Calu3 (cell line): ENCODE measurements around the gene EGFR. TPM values are rescaled to one million over a fixed set of nuclear protein-coding genes. Genes with fewer than 3 reads are reported as not detected.

ENCODE experiments used
- BruUV-seq: library from RNA; stranded (reverse); fragments of 400-500 nt; replicated peaks from 2 replicates; lab custom pipeline; 2021; lab: Mats Ljungman, UMichigan
- CTCF ChIA-PET: fragments of 300-600 bp; sonication (Branson Sonifier 250); formaldehyde crosslinking; loops from one replicate; lab custom pipeline; 2022; ENCODE audit warnings: antibody characterized with exemption; lab: Charles Lee
- DNase-seq: peaks from one replicate; pipeline ENCODE4 v3.0.0; 2022
- H3K27ac Mint-ChIP-seq: one replicate; pipeline ENCODE4 v1.8.0; 2022; ENCODE audit warnings: mixed read lengths; ENCODE audit not compliant: unreplicated experiment
- H3K27me3 Mint-ChIP-seq: one replicate; pipeline ENCODE4 v1.8.0; 2022; ENCODE audit warnings: mixed read lengths; ENCODE audit not compliant: unreplicated experiment
- H3K36me3 Mint-ChIP-seq: one replicate; pipeline ENCODE4 v1.8.0; 2022; ENCODE audit warnings: mild to moderate bottlenecking, moderate library complexity, mixed read lengths; ENCODE audit not compliant: insufficient read depth, unreplicated experiment
- H3K4me1 Mint-ChIP-seq: one replicate; pipeline ENCODE4 v1.8.0; 2022; ENCODE audit warnings: mild to moderate bottlenecking, low read depth, mixed read lengths; ENCODE audit not compliant: unreplicated experiment
- H3K4me3 Mint-ChIP-seq: one replicate; pipeline ENCODE4 v1.8.0; 2022; ENCODE audit warnings: mild to moderate bottlenecking, low read depth, moderate library complexity, mixed read lengths; ENCODE audit not compliant: unreplicated experiment
- H3K9me3 Mint-ChIP-seq: one replicate; pipeline ENCODE4 v1.8.0; 2022; ENCODE audit warnings: low read depth, mixed read lengths; ENCODE audit not compliant: unreplicated experiment
- intact Hi-C: fragments of 100-400 bp; cut with micrococcal nuclease; formaldehyde crosslinking; loops from one replicate; pipeline ENCODE4 v1.10.0; 2022; ENCODE audit not compliant: unreplicated experiment
- total RNA-seq: library from RNA; stranded (reverse); gene quantifications from 2 replicates; pipeline ENCODE4 v1.2.3, GENCODE V29; 2022
- TF ChIP-seq, protein P1 (sequence below): fragments of 200-600 bp; IDR thresholded peaks from one replicate; pipeline ENCODE4 v1.8.0; 2022; ENCODE audit warnings: antibody characterized with exemption; ENCODE audit not compliant: unreplicated experiment

The EGFR gene
- total RNA-seq, 1 experiment from 2014 or later, result 87.4 TPM

DNA sequence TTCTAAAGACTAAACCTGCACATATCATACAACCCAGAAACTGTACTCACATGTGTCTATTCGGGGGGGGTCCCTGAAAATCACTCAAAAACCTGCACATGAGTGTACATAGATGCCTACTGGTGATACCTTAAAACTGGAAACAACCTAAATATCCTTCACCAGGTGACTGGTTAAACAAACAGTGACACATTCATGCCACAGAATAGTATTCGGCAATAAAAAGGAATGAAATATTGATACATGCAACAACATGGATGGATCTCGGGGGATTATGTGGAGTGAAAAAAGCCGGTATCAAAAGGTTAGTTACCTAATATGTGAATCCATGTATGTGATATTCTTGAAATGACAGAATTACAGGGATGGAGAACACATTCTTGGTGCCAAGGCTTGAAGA is 32.1 kb upstream of the EGFR start:
- Mint-ChIP-seq H3K9me3 (peaks cover 2% of the 10 kb centered on the region), H3K27me3 (no peaks in the 10 kb centered on the region), H3K4me1 (peaks cover 25% of the 10 kb centered on the region), H3K36me3 (no peaks in the 10 kb centered on the region), H3K27ac (no peak overlapping the region), H3K4me3 (no peak overlapping the region)
- intact Hi-C loops, result loop anchor here (5.0 kb wide), 1 partner anchor 109 kb away; no protein-coding TSS in a partner anchor
- CTCF ChIA-PET, result no interaction called here
- no peak for DNase-seq
- BruUV-seq, result no TSS peak
- TF ChIP-seq, protein P1, sequence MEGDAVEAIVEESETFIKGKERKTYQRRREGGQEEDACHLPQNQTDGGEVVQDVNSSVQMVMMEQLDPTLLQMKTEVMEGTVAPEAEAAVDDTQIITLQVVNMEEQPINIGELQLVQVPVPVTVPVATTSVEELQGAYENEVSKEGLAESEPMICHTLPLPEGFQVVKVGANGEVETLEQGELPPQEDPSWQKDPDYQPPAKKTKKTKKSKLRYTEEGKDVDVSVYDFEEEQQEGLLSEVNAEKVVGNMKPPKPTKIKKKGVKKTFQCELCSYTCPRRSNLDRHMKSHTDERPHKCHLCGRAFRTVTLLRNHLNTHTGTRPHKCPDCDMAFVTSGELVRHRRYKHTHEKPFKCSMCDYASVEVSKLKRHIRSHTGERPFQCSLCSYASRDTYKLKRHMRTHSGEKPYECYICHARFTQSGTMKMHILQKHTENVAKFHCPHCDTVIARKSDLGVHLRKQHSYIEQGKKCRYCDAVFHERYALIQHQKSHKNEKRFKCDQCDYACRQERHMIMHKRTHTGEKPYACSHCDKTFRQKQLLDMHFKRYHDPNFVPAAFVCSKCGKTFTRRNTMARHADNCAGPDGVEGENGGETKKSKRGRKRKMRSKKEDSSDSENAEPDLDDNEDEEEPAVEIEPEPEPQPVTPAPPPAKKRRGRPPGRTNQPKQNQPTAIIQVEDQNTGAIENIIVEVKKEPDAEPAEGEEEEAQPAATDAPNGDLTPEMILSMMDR, result no peak

DNA sequence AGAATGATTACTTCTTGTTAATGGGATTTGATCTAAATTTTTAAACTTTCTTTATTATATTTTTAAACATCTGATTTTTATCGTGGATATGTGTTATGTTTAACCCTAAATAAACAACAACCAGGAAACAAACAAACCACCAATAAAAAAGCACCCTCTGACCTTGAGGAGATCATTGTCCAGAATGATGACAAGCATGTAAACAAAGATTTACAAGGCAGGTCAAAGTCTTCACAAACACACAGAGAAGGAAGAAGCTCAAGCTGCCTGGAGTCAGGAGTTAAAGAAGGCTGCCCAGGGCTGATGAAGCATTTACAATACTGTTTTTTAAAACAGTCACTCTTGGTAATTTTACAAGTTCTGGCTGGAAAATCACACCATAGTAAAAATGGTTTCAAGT is 31.0 kb upstream of the EGFR start:
- no peaks in the 10 kb centered on the region for H3K27me3 Mint-ChIP-seq
- CTCF ChIA-PET, result no interaction called here
- BruUV-seq, result no TSS peak
- TF ChIP-seq, protein P1, result no peak
- peaks cover 2% of the 10 kb centered on the region for H3K9me3 Mint-ChIP-seq
- intact Hi-C loops, result loop anchor here (5.0 kb wide), 1 partner anchor 110 kb away; no protein-coding TSS in a partner anchor
- H3K4me3 Mint-ChIP-seq, result no peak overlapping the region
- H3K27ac Mint-ChIP-seq, result no peak overlapping the region
- peaks cover 25% of the 10 kb centered on the region for H3K4me1 Mint-ChIP-seq
- no peaks in the 10 kb centered on the region for H3K36me3 Mint-ChIP-seq
- DNase-seq, result no peak

DNA sequence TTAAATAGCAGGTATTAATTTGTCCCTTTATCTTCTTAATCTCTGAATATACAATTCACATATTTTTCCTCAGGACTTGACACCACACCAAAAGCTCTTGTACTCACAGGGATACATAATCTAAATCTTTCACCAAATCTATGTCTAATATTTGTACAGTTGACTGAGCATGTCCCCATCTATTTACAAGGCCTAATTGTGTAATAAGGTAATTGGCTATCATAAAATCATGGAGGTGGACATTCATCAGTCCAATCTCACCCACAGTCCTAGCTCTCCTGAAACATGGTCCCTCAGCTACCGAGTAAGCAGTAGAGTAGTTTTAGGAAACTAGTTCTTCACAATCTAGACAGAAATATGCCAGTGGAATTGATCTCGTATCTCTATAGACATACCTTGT is 30.3 kb upstream of the EGFR start:
- intact Hi-C loops, result loop anchor here (5.0 kb wide), 1 partner anchor 111 kb away; no protein-coding TSS in a partner anchor
- CTCF ChIA-PET, result interaction anchor here (0.6 kb wide), 1 partner anchor 176 kb away, joined by 3 read pairs; no protein-coding TSS in a partner anchor
- BruUV-seq, result no TSS peak
- Mint-ChIP-seq H3K9me3 (peaks cover 2% of the 10 kb centered on the region), H3K4me1 (peaks cover 25% of the 10 kb centered on the region), H3K27me3 (no peaks in the 10 kb centered on the region), H3K36me3 (no peaks in the 10 kb centered on the region), H3K4me3 (no peak overlapping the region), H3K27ac (no peak overlapping the region)
- TF ChIP-seq, protein P1, result no peak
- no peak for DNase-seq

DNA sequence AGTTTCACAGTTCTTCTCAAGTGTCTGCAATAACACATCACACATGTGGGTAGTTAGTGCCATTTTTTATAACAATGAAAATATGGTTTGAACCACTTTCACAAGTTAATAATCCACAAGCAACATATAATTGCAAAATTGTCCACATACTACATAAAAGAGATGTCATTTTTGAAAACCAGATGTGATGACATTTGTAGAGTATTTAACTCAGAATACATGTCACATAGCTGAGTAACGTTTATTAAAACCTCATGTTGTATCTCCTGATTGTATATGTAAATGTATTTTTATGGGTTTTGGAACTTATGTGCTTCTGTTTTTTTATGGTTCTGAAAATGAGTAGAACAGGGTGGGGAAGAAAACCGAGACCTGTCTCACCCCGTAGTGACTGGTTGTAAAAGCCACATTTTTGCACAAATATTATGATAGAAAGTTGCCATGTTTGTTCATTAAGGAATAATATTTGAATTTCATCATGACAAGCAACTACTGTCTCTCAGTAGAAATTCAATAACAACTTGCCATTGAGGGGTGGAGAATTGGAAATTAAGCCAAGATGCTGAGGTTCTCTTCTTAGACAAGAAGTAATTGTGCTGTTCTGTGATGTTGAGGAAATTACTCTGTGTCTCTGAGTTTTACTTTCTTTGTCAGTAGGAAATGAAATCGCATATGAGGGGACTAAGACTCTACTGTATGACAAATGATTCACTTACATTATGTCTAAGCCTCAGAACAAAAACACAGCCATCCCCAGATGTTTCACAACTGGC is 29.2 kb upstream of the EGFR start:
- Mint-ChIP-seq H3K4me3 (no peak overlapping the region), H3K4me1 (peaks cover 26% of the 10 kb centered on the region), H3K27ac (no peak overlapping the region), H3K36me3 (no peaks in the 10 kb centered on the region), H3K27me3 (no peaks in the 10 kb centered on the region), H3K9me3 (peaks cover 2% of the 10 kb centered on the region)
- TF ChIP-seq, protein P1, result no peak
- BruUV-seq, result no TSS peak
- CTCF ChIA-PET, result interaction anchor here (0.6 kb wide), 1 partner anchor 300 kb away, joined by 3 read pairs; no protein-coding TSS in a partner anchor
- DNase-seq, result no peak
- intact Hi-C loops, result loop anchor here (5.0 kb wide), 1 partner anchor 112 kb away; no protein-coding TSS in a partner anchor
